ENCODE measurements around the gene THAP4.
"Not testable (repeated sequence)": the region's sequence is repeated elsewhere in the genome, so short reads cannot be mapped to it uniquely, and the experiment has no call there.

THAP4 gene

GRCh38 chr2:241582806-241583205 is 54.2 kb downstream of the THAP4 start:
- no peak for DNase-seq (ENCODE audit: low read depth)

- no peak for DNase-seq (ENCODE audit: low read depth)
Observed at GRCh38 chr2:241582328-241582727, 54.6 kb downstream of the THAP4 start.

- no peak for DNase-seq (ENCODE audit: low read depth)
Observed at GRCh38 chr2:241579281-241579680, 57.7 kb downstream of the THAP4 start.

- DNase-seq (ENCODE audit: low read depth), result no peak
Observed at GRCh38 chr2:241577413-241578122, 59.4 kb downstream of the THAP4 start.

- DNase-seq (ENCODE audit: low read depth), result no peak
Observed at GRCh38 chr2:241576293-241576654, 60.7 kb downstream of the THAP4 start.

GRCh38 chr2:241575624-241576292 is 61.2 kb downstream of the THAP4 start:
- no peak for DNase-seq (ENCODE audit: low read depth)

GRCh38 chr2:241574911-241575623 is 61.9 kb downstream of the THAP4 start:
- no peak for DNase-seq (ENCODE audit: low read depth)

GRCh38 chr2:241573741-241574140 is 63.2 kb downstream of the THAP4 start:
- DNase-seq (ENCODE audit: low read depth), result no peak

GRCh38 chr2:241572915-241573651 is 63.9 kb downstream of the THAP4 start:
- not testable (repeated sequence) for DNase-seq (ENCODE audit: low read depth)

GRCh38 chr2:241571821-241572620 is 64.9 kb downstream of the THAP4 start:
- no peak for DNase-seq (ENCODE audit: low read depth)

GRCh38 chr2:241570961-241571581 is 65.9 kb downstream of the THAP4 start:
- DNase-seq (ENCODE audit: low read depth), result no peak

- DNase-seq (ENCODE audit: low read depth), result no peak
Observed at GRCh38 chr2:241569831-241570281, 67.1 kb downstream of the THAP4 start.

- DNase-seq (ENCODE audit: low read depth), result no peak
Observed at GRCh38 chr2:241568726-241569125, 68.2 kb downstream of the THAP4 start.

- no peak for DNase-seq (ENCODE audit: low read depth)
Observed at GRCh38 chr2:241567776-241568175, 69.2 kb downstream of the THAP4 start.

GRCh38 chr2:241567266-241567665 is 69.7 kb downstream of the THAP4 start:
- not testable (repeated sequence) for DNase-seq (ENCODE audit: low read depth)

GRCh38 chr2:241566468-241566867 is 70.5 kb downstream of the THAP4 start:
- no peak for DNase-seq (ENCODE audit: low read depth)

- not testable (repeated sequence) for DNase-seq (ENCODE audit: low read depth)
Observed at GRCh38 chr2:241566021-241566420, 70.9 kb downstream of the THAP4 start.

GRCh38 chr2:241565411-241565810 is 71.5 kb downstream of the THAP4 start:
- DNase-seq (ENCODE audit: low read depth), result no peak

GRCh38 chr2:241564596-241565410 is 72.2 kb downstream of the THAP4 start:
- no peak for DNase-seq (ENCODE audit: low read depth)

- DNase-seq (ENCODE audit: low read depth), result no peak
Observed at GRCh38 chr2:241563981-241564595, 72.9 kb downstream of the THAP4 start.
